Activated gamma-delta T cell (primary cell): ENCODE measurements around the gene MAGED4.
"Not testable (repeated sequence)": the region's sequence is repeated elsewhere in the genome, so short reads cannot be mapped to it uniquely, and the experiment has no call there.

Source experiments
- DNase-seq: peaks from one replicate; lab custom pipeline; 2025; lab: John Stamatoyannopoulos, UW
- total RNA-seq, 2 donors: gene quantifications; one replicate each; lab custom pipeline; 2026; lab: John Stamatoyannopoulos, UW

MAGED4 gene
- 0 reads per million in 2 donors for total RNA-seq

- not testable (repeated sequence) for DNase-seq
Observed at GRCh38 chrX:52184440-52185077, at the start of gene MAGED4. MAGED4 (plus strand) TSS chrX:52184888; CDS start chrX:52185923, 1,035 bp downstream.

- DNase-seq: no peak
Observed at GRCh38 chrX:52138830-52139544, 45.7 kb upstream of the MAGED4 start.

DNA sequence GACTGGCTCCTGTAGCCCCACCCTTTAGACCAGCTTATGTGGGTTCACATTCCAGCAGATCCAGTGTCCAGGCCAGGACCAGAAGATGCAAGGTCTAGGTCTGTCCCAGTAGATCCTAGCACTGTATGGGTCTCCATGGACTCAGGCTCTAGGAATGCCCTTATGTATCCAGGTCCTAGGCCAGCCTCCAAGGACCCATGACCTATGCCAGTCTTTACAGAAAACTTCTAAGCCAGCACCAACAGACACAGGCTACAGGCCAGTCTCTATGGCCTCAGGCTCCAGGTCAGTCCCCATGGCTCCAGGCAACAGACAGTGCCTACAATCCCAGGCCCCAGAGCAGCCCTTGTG, 45.2 kb upstream of the MAGED4 start:
- no peak for DNase-seq

DNA sequence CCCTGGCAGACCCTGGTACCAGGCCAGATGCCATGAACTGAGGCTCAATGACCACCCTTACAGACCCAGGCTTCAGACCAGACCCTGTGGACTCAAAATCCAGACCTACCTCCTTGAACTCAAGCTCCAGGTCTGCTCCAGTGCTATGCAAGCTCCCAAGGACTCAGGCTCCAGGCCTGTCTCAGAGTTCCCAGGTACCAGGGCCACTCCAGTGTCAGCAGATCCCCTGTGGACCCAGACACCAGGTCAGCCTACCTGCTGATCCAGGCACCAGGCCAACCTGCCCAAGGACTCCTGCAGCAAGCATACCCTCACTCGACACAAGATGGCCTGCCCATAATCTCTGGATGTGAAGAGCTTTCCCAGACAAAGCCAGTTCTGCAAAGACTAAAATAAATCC, 44.7 kb upstream of the MAGED4 start:
- DNase-seq: no peak

DNA sequence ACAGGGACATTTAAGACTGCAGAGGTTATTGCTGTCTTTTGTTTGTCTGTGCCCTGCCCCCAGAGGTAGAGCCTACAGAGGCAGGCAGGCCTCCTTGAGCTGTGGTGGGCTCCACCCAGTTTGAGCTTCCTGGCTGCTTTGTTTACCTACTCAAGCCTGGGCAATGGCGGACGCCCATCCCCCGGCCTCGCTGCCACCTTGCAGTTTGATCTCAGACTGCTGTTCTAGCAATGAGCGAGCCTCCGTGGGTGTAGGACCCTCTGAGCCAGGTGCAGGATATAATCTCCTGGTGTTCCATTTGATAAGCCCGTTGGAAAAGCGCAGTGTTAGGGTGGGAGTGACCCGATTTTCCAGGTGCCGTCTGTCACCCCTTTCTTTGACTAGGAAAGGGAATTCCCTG, 34.0 kb upstream of the MAGED4 start:
- not testable (repeated sequence) for DNase-seq

DNA sequence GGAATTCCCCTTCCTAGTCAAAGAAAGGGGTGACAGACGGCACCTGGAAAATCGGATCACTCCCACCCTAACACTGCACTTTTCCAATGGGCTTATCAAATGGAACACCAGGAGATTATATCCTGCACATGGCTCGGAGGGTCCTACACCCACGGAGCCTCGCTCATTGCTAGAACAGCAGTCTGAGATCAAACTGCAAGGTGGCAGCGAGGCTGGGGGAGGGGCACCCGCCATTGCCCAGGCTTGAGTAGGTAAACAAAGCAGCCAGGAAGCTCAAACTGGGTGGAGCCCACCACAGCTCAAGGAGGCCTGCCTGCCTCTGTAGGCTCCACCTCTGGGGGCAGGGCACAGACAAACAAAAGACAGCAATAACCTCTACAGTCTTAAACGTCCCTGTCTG, 24.5 kb upstream of the MAGED4 start:
- DNase-seq: not testable (repeated sequence)

- DNase-seq: no peak
Observed at GRCh38 chrX:52166840-52167239, 17.8 kb upstream of the MAGED4 start.

DNA sequence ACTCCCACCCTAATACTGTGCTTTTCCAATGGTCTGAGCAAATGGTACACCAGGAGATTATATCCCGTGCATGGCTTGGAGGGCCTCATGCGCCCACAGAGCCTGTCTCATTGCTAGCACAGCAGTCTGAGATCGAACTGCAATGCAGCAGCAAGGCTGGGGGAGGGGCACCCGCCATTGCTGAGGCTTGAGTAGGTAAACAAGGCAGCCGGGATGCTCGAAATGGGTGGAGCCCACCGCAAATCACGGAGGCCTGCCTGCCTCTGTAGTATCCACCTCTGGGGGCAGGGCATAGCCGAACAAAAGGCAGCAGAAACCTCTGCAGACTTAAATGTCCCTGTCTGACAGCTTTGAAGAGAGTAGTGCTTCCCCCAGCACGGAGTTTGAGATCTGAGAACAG, 13.6 kb upstream of the MAGED4 start:
- not testable (repeated sequence) for DNase-seq

- not testable (repeated sequence) for DNase-seq
Observed at GRCh38 chrX:52185078-52185453, 378 bp downstream of the MAGED4 start.

- DNase-seq: not testable (repeated sequence)
Observed at GRCh38 chrX:52211405-52211804, 26.7 kb downstream of the MAGED4 start.

DNA sequence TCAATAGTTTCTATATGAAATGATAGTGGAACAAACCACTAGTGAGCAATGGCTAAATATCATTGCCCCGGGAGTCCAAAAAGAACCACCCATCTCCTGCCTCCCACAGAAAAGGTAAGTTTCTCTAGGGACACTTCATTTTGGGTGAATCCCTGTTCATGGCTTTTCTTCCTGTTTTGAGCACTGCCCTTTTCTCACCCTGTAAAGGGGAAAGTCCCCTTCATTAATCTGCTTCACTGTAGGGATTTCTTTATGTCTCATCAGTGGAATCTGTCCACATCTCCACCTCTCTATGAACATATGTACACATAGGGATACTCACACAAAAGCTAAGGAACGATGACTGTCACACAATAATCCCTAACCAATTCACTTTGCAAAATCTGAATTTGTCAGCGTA, 28.6 kb downstream of the MAGED4 start:
- DNase-seq: no peak

DNA sequence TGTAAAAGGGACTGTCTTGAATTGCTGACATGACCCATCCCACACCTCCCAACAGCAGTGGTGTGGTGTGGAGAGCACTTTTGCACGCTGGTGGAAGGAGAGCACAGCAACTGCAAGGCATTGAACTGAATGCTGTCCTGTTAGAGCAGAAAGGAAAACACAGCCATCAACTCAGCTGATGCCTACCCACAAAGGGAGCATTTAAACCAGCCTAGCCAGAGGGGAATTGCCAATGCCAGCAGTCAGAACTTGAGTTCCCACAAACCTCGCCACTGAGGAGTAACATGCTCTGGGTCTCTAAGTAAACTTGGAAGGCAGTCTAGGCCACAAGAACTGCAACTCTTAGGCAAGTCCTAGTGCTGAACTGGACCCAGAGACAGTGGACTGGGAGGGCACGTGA, 31.9 kb downstream of the MAGED4 start:
- DNase-seq: no peak

DNA sequence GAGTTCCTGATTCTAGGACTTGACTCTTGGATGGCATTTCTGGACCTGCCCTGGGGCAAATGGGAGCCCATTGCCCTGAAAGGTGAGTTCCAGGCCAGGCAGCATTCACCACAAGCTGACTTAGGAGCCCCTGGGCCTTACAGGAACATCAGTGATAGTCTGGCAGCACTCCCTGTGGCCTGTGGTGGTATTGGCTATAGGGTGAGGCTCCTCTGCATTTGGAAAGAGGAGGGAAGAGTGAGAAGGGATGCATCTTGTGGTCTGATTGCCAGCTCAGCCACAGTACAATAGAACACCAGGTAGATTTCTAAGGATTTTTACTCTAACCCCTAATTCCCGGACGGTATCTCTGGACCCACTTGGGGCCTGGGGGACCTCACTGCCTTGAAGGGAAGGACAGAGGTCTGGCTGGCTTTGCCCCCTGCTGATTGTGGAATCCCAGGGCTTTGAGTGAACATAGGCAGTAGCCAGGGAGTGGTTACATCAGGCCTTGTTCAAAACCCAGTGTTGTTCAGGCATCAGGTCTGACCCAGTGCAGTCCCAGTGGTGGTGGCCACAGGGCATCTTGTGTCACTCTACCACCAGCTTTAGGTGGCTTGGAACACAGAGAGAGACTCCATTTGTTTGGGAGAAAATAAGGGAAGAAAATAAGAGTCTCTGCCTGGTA, 32.9 kb downstream of the MAGED4 start:
- no peak for DNase-seq

GRCh38 chrX:52220936-52221335, 36.2 kb downstream of the MAGED4 start:
- no peak for DNase-seq
